K562 (cell line): Measurements from ENCODE around the gene NKAIN1.

ENCODE experiments used
- MAFG ChIP-seq: fragments of 450-650 bp; conservative IDR thresholded peaks from 2 replicates; pipeline ENCODE4 v1.6.1; 2016; ENCODE audit warnings: missing genetic modification characterization, missing compliant biosample characterization
- POLR3A ChIP-seq: IDR thresholded peaks from 2 replicates; pipeline ENCODE4 v1.6.1; 2011; ENCODE audit warnings: borderline replicate concordance, mild to moderate bottlenecking, moderate library complexity; ENCODE audit not compliant: insufficient read length, insufficient read depth; ENCODE audit errors: extremely low read depth
- RAD21 ChIP-seq, 2 experiments: fragments of 250-450 bp in 1 of 2; fragments of 450-650 bp in 1 of 2; sonication (Bioruptor Pico) in 1 of 2; formaldehyde crosslinking in 1 of 2; IDR thresholded peaks in 1 of 2; conservative IDR thresholded peaks in 1 of 2; 2 replicates each; pipeline versions ENCODE4 v1.4.0 to v1.8.0; 2020 to 2022; ENCODE audit warnings: mild to moderate bottlenecking in 2 of 2, moderate library complexity in 1 of 2
- SP1 ChIP-seq: sonication (generic); formaldehyde crosslinking; IDR thresholded peaks from 2 replicates; pipeline ENCODE4 v1.8.1; 2022; ENCODE audit warnings: mild to moderate bottlenecking, missing genetic modification reagents
- ZC3H11A ChIP-seq: IDR thresholded peaks from 2 replicates; pipeline ENCODE4 v1.6.1; 2012; ENCODE audit warnings: low read depth, low read length, improper control_type of control experiment
- ZNF408 ChIP-seq: fragments of 250-450 bp; sonication (Bioruptor Pico); IDR thresholded peaks from 2 replicates; pipeline ENCODE4 v1.4.0; 2020; ENCODE audit warnings: low read depth, mild to moderate bottlenecking, moderate library complexity
- ZNF79 ChIP-seq: fragments of 250-450 bp; sonication (Bioruptor Pico); IDR thresholded peaks from 2 replicates; pipeline ENCODE4 v1.4.0; 2020; ENCODE audit warnings: low read depth, mild to moderate bottlenecking, moderate library complexity
- TF ChIP-seq, protein P1 (sequence below), 3 experiments: IDR thresholded peaks in 2 of 3; conservative IDR thresholded peaks in 1 of 3; 2 replicates each; pipeline ENCODE4 v1.5.1; 2011 to 2012; ENCODE audit warnings: low read length in 3 of 3, mild to moderate bottlenecking in 3 of 3, control low read depth in 2 of 3, improper control_type of control experiment in 1 of 3, inconsistent platforms in 1 of 3, low read depth in 1 of 3, mixed read lengths in 1 of 3, moderate library complexity in 1 of 3; ENCODE audit not compliant: insufficient read depth in 2 of 3
- TF ChIP-seq, protein P2 (sequence below): fragments of 450-650 bp; IDR thresholded peaks from 2 replicates; pipeline ENCODE4 v1.6.1; 2017; ENCODE audit warnings: antibody characterized with exemption, mild to moderate bottlenecking
- TF ChIP-seq, protein P3 (sequence below): fragments of 250-450 bp; sonication (Bioruptor Pico); IDR thresholded peaks from 2 replicates; pipeline ENCODE4 v1.4.0; 2020; ENCODE audit warnings: mild to moderate bottlenecking, moderate library complexity
- TF ChIP-seq, protein P4 (sequence below): fragments of 450-650 bp; IDR thresholded peaks from one replicate; pipeline ENCODE4 v1.6.1; 2018; ENCODE audit warnings: mild to moderate bottlenecking, moderate library complexity; ENCODE audit not compliant: partially characterized antibody

DNA sequence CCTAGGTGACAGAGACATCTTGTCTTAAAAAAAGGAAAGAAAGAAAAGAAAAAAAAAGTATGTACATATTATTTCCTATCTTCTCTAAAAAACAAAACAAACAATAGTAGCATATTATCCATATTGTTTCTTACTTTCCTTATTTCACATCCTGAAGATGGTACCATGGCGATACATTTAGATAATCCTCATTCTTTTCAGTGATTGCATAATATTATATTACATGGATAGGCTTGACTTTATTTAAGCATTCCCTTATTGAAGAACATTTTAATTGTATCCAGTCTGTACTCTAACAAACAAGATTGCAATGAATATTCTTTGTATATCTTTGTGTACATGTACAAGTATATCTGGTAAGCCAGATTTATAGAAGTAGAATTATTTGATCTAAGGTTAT lies 91.3 kb downstream of the NKAIN1 start:
- TF ChIP-seq, protein P1, sequence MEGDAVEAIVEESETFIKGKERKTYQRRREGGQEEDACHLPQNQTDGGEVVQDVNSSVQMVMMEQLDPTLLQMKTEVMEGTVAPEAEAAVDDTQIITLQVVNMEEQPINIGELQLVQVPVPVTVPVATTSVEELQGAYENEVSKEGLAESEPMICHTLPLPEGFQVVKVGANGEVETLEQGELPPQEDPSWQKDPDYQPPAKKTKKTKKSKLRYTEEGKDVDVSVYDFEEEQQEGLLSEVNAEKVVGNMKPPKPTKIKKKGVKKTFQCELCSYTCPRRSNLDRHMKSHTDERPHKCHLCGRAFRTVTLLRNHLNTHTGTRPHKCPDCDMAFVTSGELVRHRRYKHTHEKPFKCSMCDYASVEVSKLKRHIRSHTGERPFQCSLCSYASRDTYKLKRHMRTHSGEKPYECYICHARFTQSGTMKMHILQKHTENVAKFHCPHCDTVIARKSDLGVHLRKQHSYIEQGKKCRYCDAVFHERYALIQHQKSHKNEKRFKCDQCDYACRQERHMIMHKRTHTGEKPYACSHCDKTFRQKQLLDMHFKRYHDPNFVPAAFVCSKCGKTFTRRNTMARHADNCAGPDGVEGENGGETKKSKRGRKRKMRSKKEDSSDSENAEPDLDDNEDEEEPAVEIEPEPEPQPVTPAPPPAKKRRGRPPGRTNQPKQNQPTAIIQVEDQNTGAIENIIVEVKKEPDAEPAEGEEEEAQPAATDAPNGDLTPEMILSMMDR (IDR thresholded peaks at IDR 0.05 in 2 of 3, conservative IDR thresholded peaks at IDR 0.05 in 1 of 3; ENCODE audit: insufficient read depth in 2 of 3, low read depth in 1 of 3, low read length in 3 of 3): no peak
- TF ChIP-seq RAD21 (CRISPR knock-in tag; conservative IDR thresholded peaks at IDR 0.05 in 1 of 2, IDR thresholded peaks at IDR 0.05 in 1 of 2) (no peak), SP1 (no peak), ZNF408 (CRISPR knock-in tag) (no peak), POLR3A (no peak), ZNF79 (CRISPR knock-in tag) (no peak), MAFG (tag) (no peak), ZC3H11A (no peak)
- TF ChIP-seq, protein P2, sequence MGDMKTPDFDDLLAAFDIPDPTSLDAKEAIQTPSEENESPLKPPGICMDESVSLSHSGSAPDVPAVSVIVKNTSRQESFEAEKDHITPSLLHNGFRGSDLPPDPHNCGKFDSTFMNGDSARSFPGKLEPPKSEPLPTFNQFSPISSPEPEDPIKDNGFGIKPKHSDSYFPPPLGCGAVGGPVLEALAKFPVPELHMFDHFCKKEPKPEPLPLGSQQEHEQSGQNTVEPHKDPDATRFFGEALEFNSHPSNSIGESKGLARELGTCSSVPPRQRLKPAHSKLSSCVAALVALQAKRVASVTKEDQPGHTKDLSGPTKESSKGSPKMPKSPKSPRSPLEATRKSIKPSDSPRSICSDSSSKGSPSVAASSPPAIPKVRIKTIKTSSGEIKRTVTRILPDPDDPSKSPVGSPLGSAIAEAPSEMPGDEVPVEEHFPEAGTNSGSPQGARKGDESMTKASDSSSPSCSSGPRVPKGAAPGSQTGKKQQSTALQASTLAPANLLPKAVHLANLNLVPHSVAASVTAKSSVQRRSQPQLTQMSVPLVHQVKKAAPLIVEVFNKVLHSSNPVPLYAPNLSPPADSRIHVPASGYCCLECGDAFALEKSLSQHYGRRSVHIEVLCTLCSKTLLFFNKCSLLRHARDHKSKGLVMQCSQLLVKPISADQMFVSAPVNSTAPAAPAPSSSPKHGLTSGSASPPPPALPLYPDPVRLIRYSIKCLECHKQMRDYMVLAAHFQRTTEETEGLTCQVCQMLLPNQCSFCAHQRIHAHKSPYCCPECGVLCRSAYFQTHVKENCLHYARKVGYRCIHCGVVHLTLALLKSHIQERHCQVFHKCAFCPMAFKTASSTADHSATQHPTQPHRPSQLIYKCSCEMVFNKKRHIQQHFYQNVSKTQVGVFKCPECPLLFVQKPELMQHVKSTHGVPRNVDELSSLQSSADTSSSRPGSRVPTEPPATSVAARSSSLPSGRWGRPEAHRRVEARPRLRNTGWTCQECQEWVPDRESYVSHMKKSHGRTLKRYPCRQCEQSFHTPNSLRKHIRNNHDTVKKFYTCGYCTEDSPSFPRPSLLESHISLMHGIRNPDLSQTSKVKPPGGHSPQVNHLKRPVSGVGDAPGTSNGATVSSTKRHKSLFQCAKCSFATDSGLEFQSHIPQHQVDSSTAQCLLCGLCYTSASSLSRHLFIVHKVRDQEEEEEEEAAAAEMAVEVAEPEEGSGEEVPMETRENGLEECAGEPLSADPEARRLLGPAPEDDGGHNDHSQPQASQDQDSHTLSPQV: no peak
- TF ChIP-seq, protein P3, sequence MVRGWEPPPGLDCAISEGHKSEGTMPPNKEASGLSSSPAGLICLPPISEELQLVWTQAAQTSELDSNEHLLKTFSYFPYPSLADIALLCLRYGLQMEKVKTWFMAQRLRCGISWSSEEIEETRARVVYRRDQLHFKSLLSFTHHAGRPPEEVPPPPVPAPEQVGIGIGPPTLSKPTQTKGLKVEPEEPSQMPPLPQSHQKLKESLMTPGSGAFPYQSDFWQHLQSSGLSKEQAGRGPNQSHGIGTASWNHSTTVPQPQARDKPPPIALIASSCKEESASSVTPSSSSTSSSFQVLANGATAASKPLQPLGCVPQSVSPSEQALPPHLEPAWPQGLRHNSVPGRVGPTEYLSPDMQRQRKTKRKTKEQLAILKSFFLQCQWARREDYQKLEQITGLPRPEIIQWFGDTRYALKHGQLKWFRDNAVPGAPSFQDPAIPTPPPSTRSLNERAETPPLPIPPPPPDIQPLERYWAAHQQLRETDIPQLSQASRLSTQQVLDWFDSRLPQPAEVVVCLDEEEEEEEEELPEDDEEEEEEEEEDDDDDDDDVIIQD (CRISPR knock-in tag): no peak
- TF ChIP-seq, protein P4, sequence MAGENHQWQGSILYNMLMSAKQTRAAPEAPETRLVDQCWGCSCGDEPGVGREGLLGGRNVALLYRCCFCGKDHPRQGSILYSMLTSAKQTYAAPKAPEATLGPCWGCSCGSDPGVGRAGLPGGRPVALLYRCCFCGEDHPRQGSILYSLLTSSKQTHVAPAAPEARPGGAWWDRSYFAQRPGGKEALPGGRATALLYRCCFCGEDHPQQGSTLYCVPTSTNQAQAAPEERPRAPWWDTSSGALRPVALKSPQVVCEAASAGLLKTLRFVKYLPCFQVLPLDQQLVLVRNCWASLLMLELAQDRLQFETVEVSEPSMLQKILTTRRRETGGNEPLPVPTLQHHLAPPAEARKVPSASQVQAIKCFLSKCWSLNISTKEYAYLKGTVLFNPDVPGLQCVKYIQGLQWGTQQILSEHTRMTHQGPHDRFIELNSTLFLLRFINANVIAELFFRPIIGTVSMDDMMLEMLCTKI: no peak
